Measurements from ENCODE around the gene MARCKS.

MARCKS gene

GRCh38 chr6:113881478-113881980 lies 24.4 kb downstream of the MARCKS start:
- Histone ChIP-seq H3K9me3 (no peaks in the 10 kb centered on the region), H3K27ac (no peak overlapping the region), H3K27me3 (no peaks in the 10 kb centered on the region), H3K4me1 (no peaks in the 10 kb centered on the region), H3K4me2 (no peak overlapping the region), H4K20me1 (no peaks in the 10 kb centered on the region), H3K4me3 (no peak overlapping the region), H3K36me3 (no peaks in the 10 kb centered on the region), H3K9ac (no peak overlapping the region)
- no peak for TF ChIP-seq Cebpa-rat (IDR thresholded peaks at IDR 0.05)

- no peak for TF ChIP-seq Cebpa-rat (IDR thresholded peaks at IDR 0.05)
- H3K9ac ChIP-seq: no peak overlapping the region
- H3K27ac ChIP-seq: no peak overlapping the region
- H4K20me1 ChIP-seq: no peaks in the 10 kb centered on the region
- no peaks in the 10 kb centered on the region for H3K27me3 ChIP-seq
- no peaks in the 10 kb centered on the region for H3K36me3 ChIP-seq
- H3K4me2 ChIP-seq: no peak overlapping the region
- no peaks in the 10 kb centered on the region for H3K4me1 ChIP-seq
- no peaks in the 10 kb centered on the region for H3K9me3 ChIP-seq
- H3K4me3 ChIP-seq: no peak overlapping the region
Measured at GRCh38 chr6:113882336-113883022, 25.3 kb downstream of the MARCKS start.

- no peaks in the 10 kb centered on the region for H3K36me3 ChIP-seq
- no peaks in the 10 kb centered on the region for H3K9me3 ChIP-seq
- no peaks in the 10 kb centered on the region for H3K27me3 ChIP-seq
- H3K27ac ChIP-seq: no peak overlapping the region
- no peak overlapping the region for H3K9ac ChIP-seq
- H3K4me3 ChIP-seq: no peak overlapping the region
- H4K20me1 ChIP-seq: no peaks in the 10 kb centered on the region
- TF ChIP-seq Cebpa-rat (IDR thresholded peaks at IDR 0.05): no peak
- H3K4me2 ChIP-seq: no peak overlapping the region
- no peaks in the 10 kb centered on the region for H3K4me1 ChIP-seq
Measured at GRCh38 chr6:113884011-113884410, 26.9 kb downstream of the MARCKS start.

GRCh38 chr6:113886512-113886911 lies 29.4 kb downstream of the MARCKS start:
- Histone ChIP-seq H3K27ac (no peak overlapping the region), H3K36me3 (no peaks in the 10 kb centered on the region), H3K9me3 (peaks cover 5% of the 10 kb centered on the region), H3K4me3 (no peak overlapping the region), H3K9ac (no peak overlapping the region), H4K20me1 (no peaks in the 10 kb centered on the region), H3K4me2 (no peak overlapping the region), H3K4me1 (no peaks in the 10 kb centered on the region), H3K27me3 (no peaks in the 10 kb centered on the region)
- no peak for TF ChIP-seq Cebpa-rat (IDR thresholded peaks at IDR 0.05)

GRCh38 chr6:113888493-113888892 lies 31.3 kb downstream of the MARCKS start:
- Histone ChIP-seq H3K27me3 (no peaks in the 10 kb centered on the region), H3K4me1 (no peaks in the 10 kb centered on the region), H4K20me1 (no peaks in the 10 kb centered on the region), H3K27ac (no peak overlapping the region), H3K4me3 (no peak overlapping the region), H3K9me3 (peaks cover 24% of the 10 kb centered on the region), H3K36me3 (no peaks in the 10 kb centered on the region), H3K9ac (no peak overlapping the region), H3K4me2 (no peak overlapping the region)
- no peak for TF ChIP-seq Cebpa-rat (IDR thresholded peaks at IDR 0.05)

GRCh38 chr6:113888956-113889630 lies 31.9 kb downstream of the MARCKS start:
- no peaks in the 10 kb centered on the region for H3K36me3 ChIP-seq
- no peak overlapping the region for H3K4me2 ChIP-seq
- no peaks in the 10 kb centered on the region for H4K20me1 ChIP-seq
- no peaks in the 10 kb centered on the region for H3K27me3 ChIP-seq
- no peak overlapping the region for H3K27ac ChIP-seq
- no peaks in the 10 kb centered on the region for H3K4me1 ChIP-seq
- H3K4me3 ChIP-seq: no peak overlapping the region
- no peak overlapping the region for H3K9ac ChIP-seq
- TF ChIP-seq Cebpa-rat (IDR thresholded peaks at IDR 0.05): no peak
- peaks cover 24% of the 10 kb centered on the region for H3K9me3 ChIP-seq

GRCh38 chr6:113893451-113893850 lies 36.3 kb downstream of the MARCKS start:
- Histone ChIP-seq H3K27ac (no peak overlapping the region), H3K4me2 (no peak overlapping the region), H3K9ac (no peak overlapping the region), H4K20me1 (no peaks in the 10 kb centered on the region), H3K27me3 (no peaks in the 10 kb centered on the region), H3K4me1 (no peaks in the 10 kb centered on the region), H3K9me3 (peaks cover 29% of the 10 kb centered on the region), H3K4me3 (no peak overlapping the region), H3K36me3 (no peaks in the 10 kb centered on the region)
- TF ChIP-seq Cebpa-rat (IDR thresholded peaks at IDR 0.05): no peak

GRCh38 chr6:113893866-113894265 lies 36.7 kb downstream of the MARCKS start:
- H3K4me3 ChIP-seq: no peak overlapping the region
- no peaks in the 10 kb centered on the region for H3K27me3 ChIP-seq
- H3K9ac ChIP-seq: no peak overlapping the region
- H3K27ac ChIP-seq: no peak overlapping the region
- H3K4me1 ChIP-seq: no peaks in the 10 kb centered on the region
- peaks cover 29% of the 10 kb centered on the region for H3K9me3 ChIP-seq
- H4K20me1 ChIP-seq: no peaks in the 10 kb centered on the region
- no peak for TF ChIP-seq Cebpa-rat (IDR thresholded peaks at IDR 0.05)
- H3K4me2 ChIP-seq: no peak overlapping the region
- H3K36me3 ChIP-seq: no peaks in the 10 kb centered on the region

- peaks cover 29% of the 10 kb centered on the region for H3K9me3 ChIP-seq
- H3K4me1 ChIP-seq: no peaks in the 10 kb centered on the region
- no peaks in the 10 kb centered on the region for H3K27me3 ChIP-seq
- H3K9ac ChIP-seq: no peak overlapping the region
- H3K27ac ChIP-seq: no peak overlapping the region
- no peaks in the 10 kb centered on the region for H4K20me1 ChIP-seq
- no peak for TF ChIP-seq Cebpa-rat (IDR thresholded peaks at IDR 0.05)
- H3K4me3 ChIP-seq: no peak overlapping the region
- H3K36me3 ChIP-seq: no peaks in the 10 kb centered on the region
- H3K4me2 ChIP-seq: no peak overlapping the region
Measured at GRCh38 chr6:113894712-113895674, 37.8 kb downstream of the MARCKS start.
